Testis (tissue), 2 donors: ENCODE measurements around the gene RAI1.

Experiments used
- CTCF ChIP-seq, 3 experiments: fragments of 450-650 bp in 2 of 3; fragments of 200-600 bp in 1 of 3; sonication (generic) in 1 of 3; IDR thresholded peaks; one replicate each; pipeline ENCODE4 v1.5.1; 2016 to 2019; ENCODE audit warnings: antibody characterized with exemption in 3 of 3, mild to moderate bottlenecking in 2 of 3, moderate library complexity in 1 of 3
- POLR2A ChIP-seq: fragments of 450-650 bp; IDR thresholded peaks from one replicate; pipeline ENCODE4 v1.6.1; 2017; ENCODE audit warnings: antibody characterized with exemption, mild to moderate bottlenecking, moderate library complexity

DNA sequence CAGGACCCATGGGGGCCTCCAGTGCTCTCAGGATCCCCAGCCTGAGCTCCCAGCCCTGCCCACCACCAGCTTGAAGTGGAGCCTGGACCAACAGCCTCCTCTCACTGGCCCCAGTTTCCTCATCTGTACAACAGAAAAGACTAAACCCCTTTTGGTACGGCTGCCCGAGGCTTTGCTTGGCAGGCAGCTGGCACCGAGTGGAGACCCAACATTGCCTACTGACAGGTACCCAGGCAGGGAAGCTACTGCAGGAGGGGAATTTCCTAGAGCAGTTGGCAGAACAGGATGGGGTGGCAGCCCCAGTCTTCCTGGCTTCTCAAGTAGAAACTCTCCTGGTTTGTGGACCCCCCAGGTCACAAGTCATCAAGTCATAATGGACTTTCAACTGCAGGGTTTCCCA lies 141.4 kb downstream of the RAI1 start:
- TF ChIP-seq CTCF (IDR thresholded peaks at IDR 0.05), result no peak
- TF ChIP-seq POLR2A, result no peak
